Stimulated activated CD4-positive, alpha-beta T cell treated with anti-CD3 and anti-CD28 coated beads, Interleukin-1b, Interleukin-23, amount 100 ng/mL, for 4 hours (primary cell): Measurements from ENCODE around the gene ZC3H12A.
A peak's percentile ranks its signal among the peaks of the same experiment; 100 is the strongest.

Source experiments
- DNase-seq, 2 donors: peaks; one replicate each; pipeline ENCODE4 v3.0.0-alpha.2; 2020; ENCODE audit warnings: low read depth in 2 of 2

The ZC3H12A gene

DNA sequence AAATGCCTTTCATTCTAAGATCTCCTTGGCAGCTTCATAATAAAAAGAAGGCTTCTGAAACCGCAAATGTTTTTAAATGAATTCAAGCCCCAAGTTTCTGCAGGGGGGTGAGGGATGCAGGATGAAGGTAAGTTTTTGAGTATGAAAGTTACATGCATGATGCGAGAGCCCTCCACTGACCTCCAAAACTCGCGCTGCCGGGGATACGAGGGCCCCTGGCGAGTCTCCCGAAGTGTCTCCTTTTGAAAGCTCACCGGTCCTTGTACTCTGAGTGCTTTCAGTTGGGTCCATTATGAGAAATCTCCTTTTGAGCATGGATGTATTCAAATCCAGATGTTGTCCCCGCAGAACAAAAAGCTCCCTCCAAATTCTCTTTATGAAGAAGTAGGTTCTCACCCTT is 18.9 kb upstream of the ZC3H12A start:
- DNase-seq = no peak

DNA sequence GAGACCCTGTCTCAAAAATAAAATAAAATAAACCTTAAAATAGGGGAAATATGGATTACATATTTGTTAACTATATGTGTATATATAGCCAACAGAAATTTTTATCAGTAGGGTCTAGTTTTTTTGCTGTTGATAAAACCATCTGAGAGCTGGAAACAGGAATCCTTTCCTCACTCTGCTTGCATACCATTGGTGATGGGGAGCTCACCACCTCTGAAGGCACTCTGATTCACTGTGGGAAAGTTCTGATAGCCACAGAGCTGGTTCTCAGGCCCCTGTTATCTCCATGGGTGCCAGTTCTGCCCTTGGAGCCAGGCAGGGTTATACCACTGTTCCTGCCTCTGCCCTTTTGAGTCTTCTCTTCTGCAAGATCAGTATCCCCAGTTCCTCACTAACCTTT is 17.8 kb upstream of the ZC3H12A start:
- no peak for DNase-seq

DNA sequence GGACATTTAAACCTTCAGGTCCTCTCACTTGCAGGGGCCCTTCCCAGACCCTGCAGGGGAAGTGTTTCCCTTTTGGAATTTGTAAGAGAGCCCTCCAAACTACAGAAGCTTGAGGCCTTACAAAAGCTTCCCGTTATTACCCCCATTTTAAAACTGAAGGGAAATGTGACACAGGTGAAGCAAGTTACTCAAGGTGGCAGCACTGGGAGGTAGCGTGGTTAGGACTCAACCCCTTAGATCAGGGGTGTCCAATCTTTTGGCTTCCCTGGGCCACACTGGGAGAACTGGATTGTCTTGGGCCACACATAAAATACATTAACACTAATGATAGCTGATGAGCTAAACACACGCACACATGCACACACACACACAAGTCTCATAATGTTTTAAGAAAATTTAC is 15.8 kb upstream of the ZC3H12A start:
- DNase-seq = no peak

GRCh38 chr1:37461698-37462436 is 12.5 kb upstream of the ZC3H12A start:
- DNase-seq = no peak

DNA sequence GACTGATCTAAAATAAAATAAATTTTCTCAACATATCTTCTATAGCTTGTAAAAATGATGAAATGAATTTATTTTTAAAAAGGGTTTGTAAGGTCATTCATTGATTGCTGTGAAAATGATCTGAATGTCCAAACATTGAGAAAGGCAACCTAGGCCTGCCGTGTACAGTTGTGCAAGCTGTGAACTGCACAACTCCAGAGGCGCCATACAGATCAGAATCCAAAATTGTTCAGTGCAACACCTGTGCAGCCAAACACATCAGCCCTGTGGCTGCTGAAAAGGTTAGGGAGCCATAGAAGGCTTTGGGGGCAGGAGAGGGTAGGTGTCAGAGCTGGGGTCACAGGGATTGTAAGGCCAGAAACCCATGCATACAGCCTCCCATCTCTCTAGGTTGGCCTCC is 9.9 kb upstream of the ZC3H12A start:
- DNase-seq = no peak

DNA sequence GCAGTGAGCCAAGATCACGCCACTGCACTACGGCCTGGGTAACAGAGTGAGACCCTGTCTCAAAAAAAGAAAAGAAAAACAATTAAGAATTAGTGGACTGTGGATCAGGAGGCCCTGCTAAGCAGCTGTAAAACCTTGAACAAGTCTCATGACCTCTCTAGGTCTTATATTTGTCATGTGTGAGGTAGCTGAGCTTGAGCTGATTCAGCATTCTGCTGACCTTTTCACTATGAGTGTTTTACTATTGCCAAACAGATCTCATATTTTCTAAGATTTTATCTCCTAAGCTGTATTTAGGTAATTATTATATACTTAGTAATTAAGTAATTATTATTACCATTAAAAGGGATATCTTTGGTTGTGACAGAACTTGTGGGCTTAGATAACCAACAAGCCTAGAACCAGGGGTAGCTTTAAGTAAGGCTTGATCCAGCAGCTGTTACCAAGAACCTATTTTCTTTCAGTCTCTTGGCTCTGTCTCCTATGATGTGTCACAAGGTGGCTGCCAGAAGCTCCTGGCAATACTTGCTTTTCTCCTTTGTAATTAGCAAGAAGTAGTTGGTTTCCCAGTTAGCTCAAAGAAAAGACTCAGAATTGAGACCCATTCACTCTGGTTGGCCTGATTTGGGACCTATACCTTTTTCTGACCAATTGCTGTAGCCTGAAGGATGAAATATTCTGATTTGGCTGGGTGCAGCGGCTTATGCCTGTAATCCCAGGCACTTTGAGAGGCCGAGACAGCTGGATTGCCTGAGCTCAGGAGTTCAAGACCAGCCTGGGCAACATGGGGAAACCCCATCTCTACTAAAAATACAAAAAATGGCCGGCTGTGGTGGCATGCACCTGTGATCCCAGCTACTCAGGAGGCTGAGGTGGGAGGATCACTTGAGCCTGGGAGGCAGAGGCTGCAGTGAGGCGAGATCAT is 8.5 kb upstream of the ZC3H12A start:
- DNase-seq = no peak

DNA sequence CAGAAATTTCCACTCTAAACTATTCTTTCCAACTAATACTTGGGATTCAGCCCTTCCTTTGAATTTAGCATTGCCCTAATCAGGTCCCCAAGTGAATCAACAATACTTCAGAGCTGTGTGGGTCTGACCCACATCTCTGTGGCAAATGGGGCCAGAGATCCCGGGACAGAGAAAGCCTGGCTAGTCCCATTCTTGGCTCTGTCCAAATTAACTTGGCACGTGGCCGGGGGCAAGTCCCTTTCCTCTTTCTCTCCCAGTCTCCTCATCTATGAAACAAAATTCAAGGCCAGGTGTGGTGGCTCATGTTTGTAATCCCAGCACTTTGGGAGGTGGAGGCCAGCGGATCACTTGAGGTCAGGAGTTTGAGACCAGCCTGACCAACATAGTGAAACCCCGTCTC is 6.3 kb upstream of the ZC3H12A start:
- no peak for DNase-seq

GRCh38 chr1:37469386-37469785 is 5.0 kb upstream of the ZC3H12A start:
- DNase-seq = no peak

DNA sequence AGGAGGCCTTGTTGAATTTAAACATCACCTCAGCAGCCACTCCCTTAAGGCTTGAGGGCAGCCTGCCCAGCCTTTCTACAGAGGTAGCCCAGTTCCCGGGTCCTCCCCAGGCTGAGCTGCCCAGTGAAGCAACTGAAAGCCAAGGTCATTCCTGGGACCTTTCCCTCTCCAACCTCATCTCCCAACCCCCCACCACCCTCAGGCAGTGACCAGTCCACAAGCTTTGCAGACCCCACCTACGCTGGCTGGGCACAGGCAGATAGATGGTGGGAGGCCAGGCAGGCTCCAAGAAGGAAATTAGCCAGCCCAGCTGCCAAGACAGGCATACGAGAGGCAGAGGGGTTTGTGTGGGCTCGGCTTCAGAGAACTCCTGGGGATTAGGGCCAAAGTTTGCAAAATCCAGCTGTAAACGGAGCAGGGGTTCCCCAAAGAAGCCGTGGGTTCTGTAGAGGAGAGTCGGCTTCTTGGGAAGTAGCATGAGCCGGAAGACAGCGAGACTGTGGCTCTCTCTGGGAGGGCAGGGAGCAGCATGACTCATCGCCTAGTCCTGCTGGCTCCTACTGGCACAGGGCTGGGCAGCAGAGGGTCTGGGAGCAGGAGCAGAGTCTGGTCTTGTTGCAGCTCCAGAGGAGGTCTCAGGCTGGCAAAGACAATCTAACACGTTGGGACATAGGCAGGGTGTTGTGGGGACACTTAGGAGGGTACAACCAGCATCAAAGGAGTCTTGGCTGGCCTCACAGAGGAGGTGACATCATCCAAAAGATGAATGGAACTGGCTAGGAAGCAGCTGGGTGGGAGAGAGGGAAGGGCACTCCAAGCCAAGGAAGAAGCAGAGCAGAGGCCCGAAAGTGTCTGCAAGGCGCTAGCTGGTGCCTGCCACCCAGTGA is 2.8 kb upstream of the ZC3H12A start:
- DNase-seq = no peak

GRCh38 chr1:37472281-37472680 is 2.1 kb upstream of the ZC3H12A start:
- DNase-seq = no peak

- no peak for DNase-seq
Measured at GRCh38 chr1:37472994-37473393, 1.4 kb upstream of the ZC3H12A start.

- DNase-seq = no peak
Measured at GRCh38 chr1:37473431-37474045, 842 bp upstream of the ZC3H12A start.

GRCh38 chr1:37474697-37475379 is 458 bp downstream of the ZC3H12A start:
- DNase-seq = no peak

- DNase-seq = no peak
Measured at GRCh38 chr1:37475380-37476086, 1.2 kb downstream of the ZC3H12A start.

- no peak for DNase-seq
Measured at GRCh38 chr1:37476087-37476452, 1.7 kb downstream of the ZC3H12A start.

DNA sequence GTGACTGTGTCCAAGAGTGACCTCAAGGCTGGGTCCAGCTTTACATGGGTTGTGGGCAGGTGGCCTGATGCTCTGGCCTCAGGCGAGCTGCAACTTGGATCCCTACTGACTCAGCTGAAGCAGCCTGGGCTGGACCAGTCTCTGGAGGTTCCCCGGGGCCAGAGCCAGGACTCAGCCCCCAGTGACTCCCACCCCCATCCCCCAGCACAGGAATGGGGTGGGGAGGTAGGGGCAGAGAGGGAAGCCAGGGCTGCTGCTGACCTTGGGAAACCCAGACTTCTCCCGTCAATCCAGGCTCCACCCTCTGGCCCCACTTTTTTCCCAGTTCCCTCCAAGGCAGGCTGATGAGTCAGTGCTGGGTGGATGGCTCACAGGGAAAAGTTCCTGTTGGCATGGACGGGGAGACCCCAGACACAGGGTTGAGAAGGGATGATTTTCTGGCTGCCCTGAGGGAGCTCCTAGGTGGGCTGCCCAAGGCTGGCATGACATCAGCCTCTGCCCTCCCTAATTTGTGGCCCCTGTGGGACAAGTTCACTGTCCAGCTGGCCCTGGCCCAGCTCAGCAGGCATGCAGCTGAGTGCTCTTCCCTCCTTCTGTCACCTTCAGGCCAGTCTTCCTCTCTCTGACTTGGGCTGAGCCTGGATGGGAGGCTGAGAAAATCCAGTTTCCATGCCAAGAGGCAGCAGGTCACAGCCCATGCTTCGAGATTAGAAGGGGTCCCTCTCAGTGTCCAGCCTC is 2.2 kb downstream of the ZC3H12A start:
- DNase-seq = no peak

DNA sequence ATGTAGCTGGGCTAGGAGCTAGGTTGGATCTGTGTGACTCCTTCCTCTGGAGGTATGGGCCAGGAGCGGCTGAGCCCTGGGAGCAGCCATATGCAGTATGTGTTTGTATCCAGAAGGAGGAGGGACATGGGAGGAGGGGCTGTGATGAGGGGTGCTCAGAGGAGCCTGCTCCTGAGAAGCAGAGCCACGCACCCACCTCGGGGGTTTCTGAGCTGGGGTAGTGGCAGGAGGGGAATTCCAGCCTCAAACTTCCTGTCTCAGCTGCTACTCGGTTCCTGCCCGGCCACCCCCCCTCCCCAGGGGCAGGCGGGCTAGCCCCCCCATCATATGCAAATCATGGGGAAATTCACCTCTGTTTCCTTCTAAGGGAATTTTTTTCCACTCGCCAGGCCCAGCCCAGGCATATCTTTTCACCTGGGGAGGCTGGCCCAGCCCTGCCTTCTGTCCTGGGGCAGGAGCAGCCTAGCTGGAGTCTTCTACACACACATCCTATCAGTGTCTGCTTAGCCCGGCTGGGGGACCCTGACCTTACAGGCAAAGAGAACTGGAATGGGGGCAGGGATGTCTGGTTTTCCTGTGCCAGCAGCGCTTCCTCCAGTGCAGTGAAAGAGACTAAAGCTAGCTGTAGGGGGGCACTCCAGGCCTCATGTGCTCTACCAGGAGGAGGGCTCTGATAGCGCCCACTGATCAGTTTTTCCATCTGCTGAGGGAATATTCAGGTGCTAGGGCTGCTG is 3.0 kb downstream of the ZC3H12A start:
- DNase-seq = peak; percentile 83 to 86

GRCh38 chr1:37477946-37478345 is 3.6 kb downstream of the ZC3H12A start:
- DNase-seq = no peak

- DNase-seq = no peak
Measured at GRCh38 chr1:37478451-37478881, 4.1 kb downstream of the ZC3H12A start.
